MCF 10A (cell line): Measurements from ENCODE around the gene OR51I2. TPM values are rescaled to one million over a fixed set of nuclear protein-coding genes. Genes with fewer than 3 reads are reported as not detected.

Experiments
- BruUV-seq: library from RNA; stranded (reverse); fragments of 400-500 nt; replicated peaks from 2 replicates; lab custom pipeline; 2021; lab: Mats Ljungman, UMichigan
- CTCF ChIA-PET: fragments of 300-600 bp; sonication (Branson Sonifier 250); formaldehyde crosslinking; extraction: SDS; loops from one replicate; lab custom pipeline; 2021; ENCODE audit warnings: antibody characterized with exemption, inconsistent platforms; lab: Yijun Ruan, JAX
- POLR2A ChIA-PET: fragments of 300-600, 350-650 bp; sonication (Branson Sonifier 250); formaldehyde crosslinking; extraction: SDS; loops from one replicate; lab custom pipeline; 2020; ENCODE audit warnings: antibody characterized with exemption, inconsistent platforms; lab: Yijun Ruan, JAX
- DNase-seq: peaks from one replicate; pipeline ENCODE4 v3.0.0-alpha.2; 2018; ENCODE audit not compliant: unreplicated experiment
- H3K27ac Mint-ChIP-seq: one replicate; pipeline ENCODE4 v1.8.0; 2022; ENCODE audit warnings: mild to moderate bottlenecking, low read depth, mixed read lengths; ENCODE audit not compliant: unreplicated experiment
- H3K27me3 Mint-ChIP-seq: one replicate; pipeline ENCODE4 v1.8.0; 2022; ENCODE audit warnings: mixed read lengths; ENCODE audit not compliant: insufficient read depth, unreplicated experiment
- H3K36me3 Mint-ChIP-seq: one replicate; pipeline ENCODE4 v1.8.0; 2022; ENCODE audit warnings: mild to moderate bottlenecking, moderate library complexity, mixed read lengths; ENCODE audit not compliant: insufficient read depth, unreplicated experiment
- H3K4me1 Mint-ChIP-seq: one replicate; pipeline ENCODE4 v1.8.0; 2022; ENCODE audit warnings: mixed read lengths; ENCODE audit not compliant: insufficient read depth, unreplicated experiment
- H3K4me3 Mint-ChIP-seq: one replicate; pipeline ENCODE4 v1.8.0; 2022; ENCODE audit warnings: mild to moderate bottlenecking, moderate library complexity, mixed read lengths; ENCODE audit not compliant: unreplicated experiment
- H3K9me3 Mint-ChIP-seq: one replicate; pipeline ENCODE4 v1.8.0; 2022; ENCODE audit warnings: mixed read lengths; ENCODE audit not compliant: unreplicated experiment
- CTCF ChIP-seq: fragments of 200-600 bp; IDR thresholded peaks from one replicate; pipeline ENCODE4 v1.8.0; 2022; ENCODE audit warnings: antibody characterized with exemption, mild to moderate bottlenecking; ENCODE audit not compliant: unreplicated experiment
- intact Hi-C: fragments of 100-400 bp; cut with micrococcal nuclease; formaldehyde crosslinking; loops from 2 replicates; pipeline ENCODE4 v1.14.1; 2022
- total RNA-seq: library from RNA; stranded (reverse); gene quantifications from 2 replicates; pipeline ENCODE4 v1.2.3, GENCODE V29; 2022

Gene OR51I2
- total RNA-seq, 1 experiment from 2014 or later: not detected

GRCh38 chr11:5423131-5423530 is 26.0 kb upstream of the OR51I2 start:
- ChIA-PET CTCF (no interaction called here), POLR2A (no interaction called here)
- BruUV-seq: no TSS peak
- no peak overlapping the region for H3K27ac Mint-ChIP-seq
- peaks cover 53% of the 10 kb centered on the region for H3K27me3 Mint-ChIP-seq
- H3K36me3 Mint-ChIP-seq: no peaks in the 10 kb centered on the region
- peaks cover 5% of the 10 kb centered on the region for H3K4me1 Mint-ChIP-seq
- no peak for DNase-seq
- no peak overlapping the region for H3K4me3 Mint-ChIP-seq
- no peak for TF ChIP-seq CTCF
- H3K9me3 Mint-ChIP-seq: no peaks in the 10 kb centered on the region
- intact Hi-C loops: no loop called here

GRCh38 chr11:5441414-5441813 is 7.7 kb upstream of the OR51I2 start, which contains the start of gene OR51I1:
OR51I1 (minus strand) TSS chr11:5441514; CDS start chr11:5441514, 0 bp downstream.
- POLR2A ChIA-PET: no interaction called here
- Mint-ChIP-seq H3K27me3 (peaks cover 67% of the 10 kb centered on the region), H3K4me3 (no peak within 1 kb of the TSS), H3K36me3 (no peaks in the 10 kb centered on the region), H3K27ac (no peak within 1 kb of the TSS), H3K4me1 (no peaks in the 10 kb centered on the region), H3K9me3 (no peaks in the 10 kb centered on the region)
- no peak for DNase-seq
- no peak for TF ChIP-seq CTCF
- CTCF ChIA-PET: no interaction called here
- no TSS peak for BruUV-seq
- intact Hi-C loops: no loop called here

- Mint-ChIP-seq H3K4me3 (no peak overlapping the region), H3K9me3 (no peaks in the 10 kb centered on the region), H3K27ac (no peak overlapping the region), H3K4me1 (no peaks in the 10 kb centered on the region), H3K36me3 (no peaks in the 10 kb centered on the region), H3K27me3 (peaks cover 58% of the 10 kb centered on the region)
- intact Hi-C loops: no loop called here
- no peak for TF ChIP-seq CTCF
- no peak for DNase-seq
- CTCF ChIA-PET: interaction anchor here (0.8 to 1.1 kb wide), 2 partner anchors 62 to 64 kb away, joined by 3 read pairs; no protein-coding TSS in a partner anchor
- BruUV-seq: no TSS peak
- POLR2A ChIA-PET: no interaction called here
Measured at GRCh38 chr11:5443835-5444393, 5.2 kb upstream of the OR51I2 start.

- no peak for TF ChIP-seq CTCF
- no peak overlapping the region for H3K4me3 Mint-ChIP-seq
Measured at GRCh38 chr11:5449432-5449831, 309 bp downstream of the OR51I2 start.

More at GRCh38 chr11:5449432-5449831, 309 bp downstream of the OR51I2 start:
- intact Hi-C loops: no loop called here
- no peaks in the 10 kb centered on the region for H3K36me3 Mint-ChIP-seq
- ChIA-PET POLR2A (no interaction called here), CTCF (interaction anchor here (0.7 kb wide), 1 partner anchor 27 kb away, joined by 3 read pairs; no protein-coding TSS in a partner anchor)
- no peak for DNase-seq
- peaks cover 35% of the 10 kb centered on the region for H3K27me3 Mint-ChIP-seq
- BruUV-seq: no TSS peak
- no peak overlapping the region for H3K27ac Mint-ChIP-seq
- no peaks in the 10 kb centered on the region for H3K9me3 Mint-ChIP-seq
- no peaks in the 10 kb centered on the region for H3K4me1 Mint-ChIP-seq
